ENCODE results near the gene SHOX. TPM values are rescaled to one million over a fixed set of nuclear protein-coding genes. Genes with fewer than 3 reads are reported as not detected.
A peak's percentile ranks its signal among the peaks of the same experiment; 100 is the strongest.

The SHOX gene
- total RNA-seq, 6 experiments from 2014 or later = not detected

- Histone ChIP-seq H3K27me3 (peaks cover 4 to 14% of the 10 kb centered on the region in 2 donors), H3K36me3 (no peaks in the 10 kb centered on the region), H3K9me3 (no peaks in the 10 kb centered on the region), H3K4me3 (no peak overlapping the region), H3K27ac (no peak overlapping the region), H3K4me1 (no peaks in the 10 kb centered on the region)
- TF ChIP-seq CTCF (IDR thresholded peaks at IDR 0.05) (no peak), POLR2A (IDR thresholded peaks at IDR 0.05) (no peak)
- ATAC-seq (no peak), DNase-seq (peak in 2 of 3 donors; percentile 16 to 19)
- intact Hi-C loops (cut with DNase I) = no loop called here
- 7% methylated on average over 10 of the region's 18 CpGs for WGBS (ENCODE audit: insufficient coverage, low coverage, low lambda C conversion rate, missing lambda C conversion rate)
Measured at GRCh38 chrX:638482-639131, 8.0 kb downstream of the SHOX start.

- no peak overlapping the region for H3K4me3 ChIP-seq
- TF ChIP-seq POLR2A (IDR thresholded peaks at IDR 0.05) = no peak
- TF ChIP-seq CTCF (IDR thresholded peaks at IDR 0.05) = no peak
- DNase-seq (peak in 1 of 3 donors; percentile 1), ATAC-seq (no peak)
- intact Hi-C loops (cut with DNase I) = no loop called here
- H3K27ac ChIP-seq = no peak overlapping the region
- peaks cover 4 to 14% of the 10 kb centered on the region in 2 donors for H3K27me3 ChIP-seq
- H3K9me3 ChIP-seq = no peaks in the 10 kb centered on the region
- H3K4me1 ChIP-seq = no peaks in the 10 kb centered on the region
- no peaks in the 10 kb centered on the region for H3K36me3 ChIP-seq
- WGBS (ENCODE audit: insufficient coverage, low coverage, low lambda C conversion rate, missing lambda C conversion rate) = 0% methylated on average over 5 of the region's 9 CpGs
Measured at GRCh38 chrX:639151-639550, 8.6 kb downstream of the SHOX start.

GRCh38 chrX:640641-641040, 10.1 kb downstream of the SHOX start:
- ATAC-seq (no peak), DNase-seq (peak in 1 of 3 donors; percentile 20)
- Histone ChIP-seq H3K36me3 (no peaks in the 10 kb centered on the region), H3K4me1 (no peaks in the 10 kb centered on the region), H3K27me3 (peaks cover under 1 to 3% of the 10 kb centered on the region in 2 donors), H3K27ac (no peak overlapping the region), H3K9me3 (no peaks in the 10 kb centered on the region), H3K4me3 (no peak overlapping the region)
- no peak for TF ChIP-seq POLR2A (IDR thresholded peaks at IDR 0.05)
- no peak for TF ChIP-seq CTCF (IDR thresholded peaks at IDR 0.05)
- 0% methylated on average over 2 of the region's 10 CpGs for WGBS (ENCODE audit: insufficient coverage, low coverage, low lambda C conversion rate, missing lambda C conversion rate)
- intact Hi-C loops (cut with DNase I) = no loop called here

GRCh38 chrX:641671-642435, 11.3 kb downstream of the SHOX start:
- 0% methylated on average over 13 of the region's 37 CpGs for WGBS (ENCODE audit: insufficient coverage, low coverage, low lambda C conversion rate, missing lambda C conversion rate)
- no peaks in the 10 kb centered on the region for H3K4me1 ChIP-seq
- intact Hi-C loops (cut with DNase I) = no loop called here
- no peak overlapping the region for H3K4me3 ChIP-seq
- no peaks in the 10 kb centered on the region for H3K27me3 ChIP-seq
- no peaks in the 10 kb centered on the region for H3K36me3 ChIP-seq
- ATAC-seq (peak in 1 of 4 donors; percentile 16), DNase-seq (peak in 1 of 3 donors; percentile 32)
- H3K27ac ChIP-seq = no peak overlapping the region
- no peaks in the 10 kb centered on the region for H3K9me3 ChIP-seq
- no peak for TF ChIP-seq POLR2A (IDR thresholded peaks at IDR 0.05)
- TF ChIP-seq CTCF (IDR thresholded peaks at IDR 0.05) = no peak

Measured in right lobe of liver (tissue), 6 donors.